Measurements from ENCODE around the gene NEK8. TPM values are rescaled to one million over a fixed set of nuclear protein-coding genes. Genes with fewer than 3 reads are reported as not detected.

Gene NEK8
- total RNA-seq, 1 donor from 2014 or later = 4.3 TPM

DNA sequence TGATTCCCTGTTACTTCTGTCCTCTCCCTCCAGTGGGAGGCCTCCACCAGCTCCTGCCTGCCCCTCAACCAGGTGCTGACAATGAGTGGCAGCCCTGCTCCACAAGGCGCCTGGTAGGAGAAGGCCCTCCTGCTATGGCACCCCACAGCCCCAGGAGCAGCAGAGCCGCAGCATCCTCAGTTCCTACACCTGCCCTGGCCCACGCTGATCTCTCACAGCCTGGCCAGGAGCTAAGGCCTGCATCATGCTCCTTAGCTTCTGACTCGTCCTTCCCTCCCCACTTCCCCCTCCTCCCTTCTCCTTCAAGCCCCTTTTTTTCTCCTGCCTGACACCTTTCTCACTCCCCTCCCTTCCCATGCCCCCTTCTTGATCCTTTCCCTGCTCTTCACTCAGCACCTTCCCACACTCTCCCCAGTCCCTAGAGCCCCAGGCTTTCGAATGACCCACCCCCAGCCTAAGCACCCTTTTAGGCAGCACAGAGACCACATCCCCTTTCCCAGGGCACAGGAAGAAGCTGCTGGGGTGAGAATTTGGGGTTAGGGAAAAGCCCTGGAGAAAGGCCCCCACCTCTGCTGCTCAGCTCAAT is 23.4 kb upstream of the NEK8 start:
- Histone ChIP-seq H3K79me2 (ENCODE audit: insufficient read depth, low read length) (peaks cover 4% of the 10 kb centered on the region), H3K9ac (ENCODE audit: low read length) (no peak overlapping the region), H3K4me1 (ENCODE audit: insufficient read depth, low read length) (no peaks in the 10 kb centered on the region), H2AFZ (ENCODE audit: low read depth, low read length) (no peak overlapping the region), H4K20me1 (ENCODE audit: insufficient read depth, low read length) (peaks cover 25% of the 10 kb centered on the region), H3K36me3 (ENCODE audit: insufficient read depth, low read length) (peaks cover 21% of the 10 kb centered on the region), H3K9me3 (ENCODE audit: insufficient read depth, low read depth, low read length) (no peaks in the 10 kb centered on the region), H3K27me3 (ENCODE audit: insufficient read depth, low read length) (no peaks in the 10 kb centered on the region), H3K4me3 (ENCODE audit: insufficient read depth, low read depth, low read length) (no peak overlapping the region), H3K27ac (ENCODE audit: low read depth, low read length) (no peak overlapping the region), H3K4me2 (ENCODE audit: low read length) (no peak overlapping the region)
- Mint-ChIP-seq H3K36me3 (ENCODE audit: low read depth, unreplicated experiment) (peaks cover 19% of the 10 kb centered on the region), H3K27ac (ENCODE audit: unreplicated experiment) (peak overlapping the region; percentile 58), H3K4me1 (ENCODE audit: low read depth, unreplicated experiment) (no peaks in the 10 kb centered on the region), H3K27me3 (ENCODE audit: low read depth, unreplicated experiment) (no peaks in the 10 kb centered on the region), H3K4me3 (ENCODE audit: unreplicated experiment) (no peak overlapping the region), H3K9me3 (ENCODE audit: unreplicated experiment) (no peaks in the 10 kb centered on the region)
- TF ChIP-seq, protein P1, sequence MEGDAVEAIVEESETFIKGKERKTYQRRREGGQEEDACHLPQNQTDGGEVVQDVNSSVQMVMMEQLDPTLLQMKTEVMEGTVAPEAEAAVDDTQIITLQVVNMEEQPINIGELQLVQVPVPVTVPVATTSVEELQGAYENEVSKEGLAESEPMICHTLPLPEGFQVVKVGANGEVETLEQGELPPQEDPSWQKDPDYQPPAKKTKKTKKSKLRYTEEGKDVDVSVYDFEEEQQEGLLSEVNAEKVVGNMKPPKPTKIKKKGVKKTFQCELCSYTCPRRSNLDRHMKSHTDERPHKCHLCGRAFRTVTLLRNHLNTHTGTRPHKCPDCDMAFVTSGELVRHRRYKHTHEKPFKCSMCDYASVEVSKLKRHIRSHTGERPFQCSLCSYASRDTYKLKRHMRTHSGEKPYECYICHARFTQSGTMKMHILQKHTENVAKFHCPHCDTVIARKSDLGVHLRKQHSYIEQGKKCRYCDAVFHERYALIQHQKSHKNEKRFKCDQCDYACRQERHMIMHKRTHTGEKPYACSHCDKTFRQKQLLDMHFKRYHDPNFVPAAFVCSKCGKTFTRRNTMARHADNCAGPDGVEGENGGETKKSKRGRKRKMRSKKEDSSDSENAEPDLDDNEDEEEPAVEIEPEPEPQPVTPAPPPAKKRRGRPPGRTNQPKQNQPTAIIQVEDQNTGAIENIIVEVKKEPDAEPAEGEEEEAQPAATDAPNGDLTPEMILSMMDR (IDR thresholded peaks at IDR 0.05; ENCODE audit: insufficient read depth, low read depth, low read length) = no peak
- no peak for TF ChIP-seq EZH2 (IDR thresholded peaks at IDR 0.05; ENCODE audit: insufficient read depth, low read length)
- no peak for FAIRE-seq
- DNase-seq (ENCODE audit: low read depth) = no peak

- Mint-ChIP-seq H3K27me3 (ENCODE audit: low read depth, unreplicated experiment) (no peaks in the 10 kb centered on the region), H3K27ac (ENCODE audit: unreplicated experiment) (peak overlapping the region; percentile 58), H3K36me3 (ENCODE audit: low read depth, unreplicated experiment) (peaks cover 19% of the 10 kb centered on the region), H3K4me1 (ENCODE audit: low read depth, unreplicated experiment) (no peaks in the 10 kb centered on the region), H3K4me3 (ENCODE audit: unreplicated experiment) (no peak overlapping the region), H3K9me3 (ENCODE audit: unreplicated experiment) (no peaks in the 10 kb centered on the region)
- H4K20me1 ChIP-seq (ENCODE audit: insufficient read depth, low read length) = peaks cover 25% of the 10 kb centered on the region
- no peak for DNase-seq (ENCODE audit: low read depth)
- H3K9ac ChIP-seq (ENCODE audit: low read length) = no peak overlapping the region
- no peak overlapping the region for H3K4me2 ChIP-seq (ENCODE audit: low read length)
- no peaks in the 10 kb centered on the region for H3K9me3 ChIP-seq (ENCODE audit: insufficient read depth, low read depth, low read length)
- no peak for FAIRE-seq
- peaks cover 4% of the 10 kb centered on the region for H3K79me2 ChIP-seq (ENCODE audit: insufficient read depth, low read length)
- no peaks in the 10 kb centered on the region for H3K27me3 ChIP-seq (ENCODE audit: insufficient read depth, low read length)
- H3K27ac ChIP-seq (ENCODE audit: low read depth, low read length) = no peak overlapping the region
- H3K4me1 ChIP-seq (ENCODE audit: insufficient read depth, low read length) = peaks cover 4% of the 10 kb centered on the region
- H3K4me3 ChIP-seq (ENCODE audit: insufficient read depth, low read depth, low read length) = no peak overlapping the region
- no peak overlapping the region for H2AFZ ChIP-seq (ENCODE audit: low read depth, low read length)
- H3K36me3 ChIP-seq (ENCODE audit: insufficient read depth, low read length) = peaks cover 15% of the 10 kb centered on the region
- no peak for TF ChIP-seq EZH2 (IDR thresholded peaks at IDR 0.05; ENCODE audit: insufficient read depth, low read length)
- TF ChIP-seq, protein P1 (IDR thresholded peaks at IDR 0.05; ENCODE audit: insufficient read depth, low read depth, low read length) = no peak
Observed at GRCh38 chr17:28705728-28706334, 22.8 kb upstream of the NEK8 start.
